Measurements from ENCODE around the gene PRKCZ. TPM values are rescaled to one million over a fixed set of nuclear protein-coding genes. Genes with fewer than 3 reads are reported as not detected.

Gene PRKCZ
- total and polyA plus RNA-seq, 9 of the 15 experiments (the other 6 are each of a cell fraction or from before 2014, with no cell fraction given) = 0.07 to 3.1 (median 1.3) TPM

- intact Hi-C loops (cut with micrococcal nuclease) (no loop called here), in situ Hi-C loops (cut with MboI) (loop anchor here (5.0 kb wide), 1 partner anchor 689 kb away; no protein-coding TSS in a partner anchor)
- ChIA-PET POLR2A (interaction anchor here (0.6 to 1.0 kb wide), 3 partner anchors 10 to 279 kb away, joined by 3 to 4 read pairs (median 3); no protein-coding TSS in a partner anchor), CTCF (ENCODE audit: low intra/inter-chr PET ratio) (no interaction called here)
- Histone ChIP-seq H3K9ac (ENCODE audit: insufficient read depth in 1 of 2, low read depth in 2 of 2, low read length in 2 of 2) (peak overlapping the region in 1 of 2 experiments; percentile 78; a peak in 1 of 4 replicates), H2AFZ (ENCODE audit: low read depth, low read length) (no peak overlapping the region), H3K9me3 (replicated peaks; ENCODE audit: control insufficient read depth, insufficient read depth, low read depth, low read length) (no peaks in the 10 kb centered on the region), H3K36me3 (ENCODE audit: control insufficient read depth, insufficient read depth, low read length) (no peaks in the 10 kb centered on the region), H3K27me3 (ENCODE audit: control insufficient read depth in 2 of 2, insufficient read depth in 2 of 2, low read length in 2 of 2) (peaks cover 68 to 97% of the 10 kb centered on the region in 2 experiments; a peak in 4 of 5 replicates), H4K20me1 (replicated peaks; ENCODE audit: control insufficient read depth, insufficient read depth, low read length) (peaks cover 23% of the 10 kb centered on the region), H3K4me2 (ENCODE audit: insufficient read depth, low read length) (no peak overlapping the region), H3K4me1 (replicated peaks in 1 of 2; ENCODE audit: control insufficient read depth in 2 of 2, insufficient read depth in 2 of 2, low read length in 2 of 2) (peaks cover 0 to 58% of the 10 kb centered on the region in 2 experiments; a peak in 3 of 5 replicates), H3K79me2 (ENCODE audit: control insufficient read depth, insufficient read depth, low read length) (no peaks in the 10 kb centered on the region), H3K27ac (ENCODE audit: extremely low read depth, low read depth, low read length) (no peak overlapping the region), H3K4me3 (no peak overlapping the region), H3K9me1 (ENCODE audit: control insufficient read depth, insufficient read depth, low read length) (no peaks in the 10 kb centered on the region)
- peak; percentile 90 for ATAC-seq
- DNase-seq (ENCODE audit: extremely low read depth in 1 of 4, low spot score in 3 of 4) = peak; percentile 80 to 85 (median 84)
- no TSS peak for BruUV-seq (replicated peaks)
- peak; percentile 83 for FAIRE-seq
- WGBS (ENCODE audit: insufficient coverage, low coverage, missing lambda C conversion rate) = 13% methylated on average over 33 of the region's 33 CpGs
- TF ChIP-seq RAD21 (CRISPR knock-in tag; conservative IDR thresholded peaks at IDR 0.05 in 1 of 2, IDR thresholded peaks at IDR 0.05 in 1 of 2) (peak in 1 of 2 experiments; percentile 41; a peak in 2 of 4 replicates), GTF2A2 (tag; IDR thresholded peaks at IDR 0.05) (no peak), PML (IDR thresholded peaks at IDR 0.05; ENCODE audit: low read length) (no peak), BCOR (IDR thresholded peaks at IDR 0.05) (peak; percentile 79), CBFB (CRISPR knock-in tag; IDR thresholded peaks at IDR 0.05) (0 out of 2 replicates have a peak, but pooled peaks have one; percentile 32), ZBTB34 (CRISPR knock-in tag; IDR thresholded peaks at IDR 0.05) (no peak), ZNF143 (CRISPR knock-in tag; IDR thresholded peaks at IDR 0.05) (no peak), STAT5B (CRISPR knock-in tag; IDR thresholded peaks at IDR 0.05) (no peak), CAMTA2 (CRISPR knock-in tag; conservative IDR thresholded peaks at IDR 0.05) (no peak), FOXJ2 (tag; IDR thresholded peaks at IDR 0.05) (no peak), ZBTB33 (CRISPR knock-in tag; IDR thresholded peaks at IDR 0.05) (no peak), PYGO2 (tag; IDR thresholded peaks at IDR 0.05) (no peak), BHLHE40 (IDR thresholded peaks at IDR 0.05; ENCODE audit: low read length) (no peak), XRCC3 (IDR thresholded peaks at IDR 0.05) (no peak)
Observed at GRCh38 chr1:2108213-2108876, 58.1 kb downstream of the PRKCZ start.
